ENCODE results near the gene KLHDC8B.
A peak's percentile ranks its signal among the peaks of the same experiment; 100 is the strongest.

Gene KLHDC8B

GRCh38 chr3:49172551-49173041 lies 1.2 kb downstream of the KLHDC8B start:
- DNase-seq (ENCODE audit: low read depth), result no peak
- peak overlapping the region; percentile 85 for H3K4me3 ChIP-seq (ENCODE audit: low read length)
- TF ChIP-seq, protein P1, sequence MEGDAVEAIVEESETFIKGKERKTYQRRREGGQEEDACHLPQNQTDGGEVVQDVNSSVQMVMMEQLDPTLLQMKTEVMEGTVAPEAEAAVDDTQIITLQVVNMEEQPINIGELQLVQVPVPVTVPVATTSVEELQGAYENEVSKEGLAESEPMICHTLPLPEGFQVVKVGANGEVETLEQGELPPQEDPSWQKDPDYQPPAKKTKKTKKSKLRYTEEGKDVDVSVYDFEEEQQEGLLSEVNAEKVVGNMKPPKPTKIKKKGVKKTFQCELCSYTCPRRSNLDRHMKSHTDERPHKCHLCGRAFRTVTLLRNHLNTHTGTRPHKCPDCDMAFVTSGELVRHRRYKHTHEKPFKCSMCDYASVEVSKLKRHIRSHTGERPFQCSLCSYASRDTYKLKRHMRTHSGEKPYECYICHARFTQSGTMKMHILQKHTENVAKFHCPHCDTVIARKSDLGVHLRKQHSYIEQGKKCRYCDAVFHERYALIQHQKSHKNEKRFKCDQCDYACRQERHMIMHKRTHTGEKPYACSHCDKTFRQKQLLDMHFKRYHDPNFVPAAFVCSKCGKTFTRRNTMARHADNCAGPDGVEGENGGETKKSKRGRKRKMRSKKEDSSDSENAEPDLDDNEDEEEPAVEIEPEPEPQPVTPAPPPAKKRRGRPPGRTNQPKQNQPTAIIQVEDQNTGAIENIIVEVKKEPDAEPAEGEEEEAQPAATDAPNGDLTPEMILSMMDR (IDR thresholded peaks at IDR 0.05; ENCODE audit: insufficient read depth, low read depth, low read length, missing control alignments), result no peak

DNA sequence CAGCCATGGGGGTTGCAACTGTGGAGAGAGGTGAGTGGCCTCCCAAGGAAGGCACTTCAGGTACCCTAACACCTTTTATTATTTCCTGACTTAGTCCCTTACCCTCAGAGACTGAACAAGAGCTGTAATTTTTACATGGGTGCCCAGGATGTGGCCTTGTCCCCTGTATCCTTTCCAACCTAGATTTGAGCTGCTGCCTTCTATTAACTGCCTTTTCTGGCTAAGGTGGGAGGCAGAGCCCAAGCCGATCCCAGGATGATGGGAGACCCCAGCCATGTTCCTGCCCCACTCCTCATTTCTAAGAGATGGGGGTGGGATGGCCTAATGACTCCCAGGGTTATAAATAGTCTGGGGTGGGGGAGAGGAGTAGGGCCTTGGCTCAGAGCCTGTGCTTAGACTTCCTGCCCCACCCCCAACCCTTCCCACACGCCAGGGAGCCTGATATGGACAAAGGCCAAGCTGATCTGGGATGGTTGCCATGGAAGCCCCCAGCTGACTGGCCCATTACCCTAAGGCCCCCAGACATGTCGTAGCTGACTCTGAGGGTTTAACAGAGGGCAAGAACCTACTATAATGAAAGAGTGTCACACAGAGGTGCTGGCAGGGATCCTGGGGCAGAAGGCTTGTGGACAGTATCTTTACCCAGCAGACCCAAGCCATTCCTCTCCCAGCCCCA lies 1.9 kb downstream of the KLHDC8B start:
- DNase-seq (ENCODE audit: low read depth), result no peak
- H3K4me3 ChIP-seq (ENCODE audit: low read length), result peak overlapping the region; percentile 85
- TF ChIP-seq, protein P1 (IDR thresholded peaks at IDR 0.05; ENCODE audit: insufficient read depth, low read depth, low read length, missing control alignments), result no peak

GRCh38 chr3:49173792-49174170 lies 2.4 kb downstream of the KLHDC8B start:
- DNase-seq (ENCODE audit: low read depth), result no peak
- TF ChIP-seq, protein P1 (IDR thresholded peaks at IDR 0.05; ENCODE audit: insufficient read depth, low read depth, low read length, missing control alignments), result no peak
- H3K4me3 ChIP-seq (ENCODE audit: low read length), result no peak overlapping the region

- DNase-seq (ENCODE audit: low read depth), result no peak
- no peak overlapping the region for H3K4me3 ChIP-seq (ENCODE audit: low read length)
Observed at GRCh38 chr3:49174397-49174985, 3.1 kb downstream of the KLHDC8B start.

DNA sequence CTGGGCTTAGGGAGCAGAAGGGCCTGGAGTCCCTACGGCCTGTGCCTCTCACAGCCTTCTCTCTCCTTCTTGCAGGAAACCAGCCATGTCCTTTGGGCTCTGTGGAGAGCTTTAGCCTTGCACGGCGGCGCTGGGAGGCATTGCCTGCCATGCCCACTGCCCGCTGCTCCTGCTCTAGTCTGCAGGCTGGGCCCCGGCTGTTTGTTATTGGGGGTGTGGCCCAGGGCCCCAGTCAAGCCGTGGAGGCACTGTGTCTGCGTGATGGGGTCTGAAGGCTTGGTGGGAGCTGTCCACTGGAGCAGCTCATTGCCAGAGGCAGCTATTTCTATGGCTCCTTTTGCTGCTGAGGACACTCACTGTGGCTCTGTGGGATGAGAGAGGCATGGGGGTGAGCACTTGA lies 4.1 kb downstream of the KLHDC8B start:
- no peak for DNase-seq (ENCODE audit: low read depth)

More at GRCh38 chr3:49174397-49174985, 3.1 kb downstream of the KLHDC8B start:
- TF ChIP-seq, protein P1 (IDR thresholded peaks at IDR 0.05; ENCODE audit: insufficient read depth, low read depth, low read length, missing control alignments), result no peak

GRCh38 chr3:49177073-49177472 lies 5.7 kb downstream of the KLHDC8B start:
- TF ChIP-seq, protein P1 (IDR thresholded peaks at IDR 0.05; ENCODE audit: insufficient read depth, low read depth, low read length, missing control alignments), result no peak
- DNase-seq (ENCODE audit: low read depth), result no peak

More for the DNA sequence above, 4.1 kb downstream of the KLHDC8B start:
- TF ChIP-seq, protein P1 (IDR thresholded peaks at IDR 0.05; ENCODE audit: insufficient read depth, low read depth, low read length, missing control alignments), result no peak
- H3K4me3 ChIP-seq (ENCODE audit: low read length), result no peak overlapping the region

More at GRCh38 chr3:49177073-49177472, 5.7 kb downstream of the KLHDC8B start:
- no peak overlapping the region for H3K4me3 ChIP-seq (ENCODE audit: low read length)
